Nephron (organoid): ENCODE results near the gene WDR27.

ENCODE experiments used
- H3K27ac Mint-ChIP-seq, 3 experiments: 2 replicates each; pipeline ENCODE4 v1.8.0; 2020; ENCODE audit warnings: mixed read lengths in 3 of 3, mild to moderate bottlenecking in 2 of 3, moderate library complexity in 1 of 3
- H3K27me3 Mint-ChIP-seq: 2 replicates; pipeline ENCODE4 v1.8.0; 2021; ENCODE audit warnings: low read depth, mild to moderate bottlenecking, moderate library complexity, mixed read lengths
- H3K36me3 Mint-ChIP-seq: 2 replicates; pipeline ENCODE4 v1.8.0; 2020; ENCODE audit warnings: low read depth, mixed read lengths
- H3K4me1 Mint-ChIP-seq: 2 replicates; pipeline ENCODE4 v1.8.0; 2020; ENCODE audit warnings: mixed read lengths
- H3K4me3 Mint-ChIP-seq, 3 experiments: 2 replicates each; pipeline ENCODE4 v1.8.0; 2020; ENCODE audit warnings: mild to moderate bottlenecking in 3 of 3, mixed read lengths in 3 of 3, moderate library complexity in 2 of 3
- H3K9me3 Mint-ChIP-seq: 2 replicates; pipeline ENCODE4 v1.8.0; 2020; ENCODE audit warnings: mixed read lengths
- CTCF ChIP-seq, 3 experiments: fragments of 200-600 bp; sonication (generic); IDR thresholded peaks; one replicate each; pipeline ENCODE4 v1.5.0; 2021; ENCODE audit warnings: antibody characterized with exemption in 3 of 3; ENCODE audit not compliant: unreplicated experiment in 3 of 3

Gene WDR27

DNA sequence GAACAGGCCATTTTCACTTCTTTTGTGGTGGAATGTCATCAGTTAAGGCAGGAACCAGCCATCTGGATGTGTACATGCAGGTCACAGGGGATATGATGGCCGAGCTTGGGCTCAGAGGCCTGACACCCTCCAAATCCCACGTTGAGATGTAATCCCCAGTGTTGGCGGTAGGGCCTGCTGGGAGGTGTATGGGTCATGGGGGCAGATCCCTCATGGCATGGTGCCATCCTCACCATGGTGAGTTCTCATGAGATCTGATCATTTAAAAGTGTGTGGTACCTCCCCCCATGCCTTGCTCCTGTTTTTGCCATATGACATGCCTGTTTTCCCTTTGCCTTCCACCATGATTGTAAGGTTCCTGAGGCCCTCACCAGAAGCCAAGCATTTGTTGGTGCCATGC lies 26.8 kb downstream of the WDR27 start:
- Mint-ChIP-seq H3K27ac (no peak overlapping the region), H3K4me3 (no peak overlapping the region), H3K27me3 (no peaks in the 10 kb centered on the region), H3K4me1 (no peaks in the 10 kb centered on the region), H3K36me3 (peaks cover 76% of the 10 kb centered on the region), H3K9me3 (peaks cover 5% of the 10 kb centered on the region)
- TF ChIP-seq CTCF (IDR thresholded peaks at IDR 0.05; ENCODE audit: unreplicated experiment in 3 of 3) = no peak

- Mint-ChIP-seq H3K27me3 (no peaks in the 10 kb centered on the region), H3K36me3 (peaks cover 75% of the 10 kb centered on the region), H3K4me1 (no peaks in the 10 kb centered on the region), H3K4me3 (no peak overlapping the region), H3K27ac (no peak overlapping the region), H3K9me3 (no peaks in the 10 kb centered on the region)
- no peak for TF ChIP-seq CTCF (IDR thresholded peaks at IDR 0.05; ENCODE audit: unreplicated experiment in 3 of 3)
These were observed 30.3 kb downstream of the WDR27 start for GRCh38 chr6:169671563-169671962.

DNA sequence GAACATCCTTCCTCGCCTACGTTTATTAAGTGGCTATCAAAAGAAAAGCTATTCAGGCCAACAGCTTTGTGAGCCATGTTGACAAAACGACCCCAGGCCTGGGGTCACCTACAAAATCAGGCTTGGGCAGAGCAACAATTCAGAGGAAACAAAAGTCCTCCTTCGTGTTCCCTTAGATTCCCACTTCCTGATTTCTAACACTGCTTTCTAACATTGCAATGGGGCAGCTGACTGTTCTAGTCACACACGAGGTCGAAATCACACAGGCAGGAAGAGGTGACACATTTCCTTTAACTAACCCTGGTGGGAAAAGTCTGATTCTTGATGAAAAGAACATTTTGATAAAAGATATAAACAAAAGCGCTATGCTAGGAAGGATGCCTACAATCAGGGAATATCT lies 31.9 kb downstream of the WDR27 start:
- no peaks in the 10 kb centered on the region for H3K27me3 Mint-ChIP-seq
- TF ChIP-seq CTCF (IDR thresholded peaks at IDR 0.05; ENCODE audit: unreplicated experiment in 3 of 3) = no peak
- no peaks in the 10 kb centered on the region for H3K9me3 Mint-ChIP-seq
- H3K36me3 Mint-ChIP-seq = peaks cover 71% of the 10 kb centered on the region
- no peak overlapping the region for H3K4me3 Mint-ChIP-seq
- no peaks in the 10 kb centered on the region for H3K4me1 Mint-ChIP-seq
- no peak overlapping the region for H3K27ac Mint-ChIP-seq

DNA sequence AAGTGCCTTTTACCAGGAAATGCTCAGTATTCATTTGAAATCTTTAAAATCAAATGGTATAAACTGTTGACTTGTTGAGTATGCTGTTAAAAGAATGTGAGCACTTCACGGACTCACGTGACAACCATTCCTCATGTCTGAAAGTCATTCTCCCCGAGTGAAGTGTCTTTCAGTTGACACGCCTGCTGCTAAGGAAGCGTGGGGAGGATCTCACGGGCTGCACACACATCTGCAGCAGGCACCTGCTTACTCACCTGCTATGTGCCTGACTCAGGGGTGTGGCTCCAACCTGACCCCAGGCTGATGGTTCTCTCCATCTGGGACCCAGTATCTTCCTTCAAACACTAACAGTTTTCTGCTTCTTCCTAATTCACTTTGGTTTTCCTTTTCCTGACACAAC lies 32.7 kb downstream of the WDR27 start:
- no peaks in the 10 kb centered on the region for H3K4me1 Mint-ChIP-seq

GRCh38 chr6:169668203-169668847 lies 33.5 kb downstream of the WDR27 start:
- no peak for TF ChIP-seq CTCF (IDR thresholded peaks at IDR 0.05; ENCODE audit: unreplicated experiment in 3 of 3)
- peaks cover 67% of the 10 kb centered on the region for H3K36me3 Mint-ChIP-seq
- no peaks in the 10 kb centered on the region for H3K9me3 Mint-ChIP-seq
- H3K4me3 Mint-ChIP-seq = no peak overlapping the region
- H3K27me3 Mint-ChIP-seq = no peaks in the 10 kb centered on the region
- H3K4me1 Mint-ChIP-seq = peaks cover 1% of the 10 kb centered on the region
- no peak overlapping the region for H3K27ac Mint-ChIP-seq

More for the DNA sequence above, 32.7 kb downstream of the WDR27 start:
- Mint-ChIP-seq H3K27ac (no peak overlapping the region), H3K9me3 (no peaks in the 10 kb centered on the region), H3K4me3 (no peak overlapping the region), H3K36me3 (peaks cover 68% of the 10 kb centered on the region), H3K27me3 (no peaks in the 10 kb centered on the region)
- TF ChIP-seq CTCF (IDR thresholded peaks at IDR 0.05; ENCODE audit: unreplicated experiment in 3 of 3) = no peak

- no peak for TF ChIP-seq CTCF (IDR thresholded peaks at IDR 0.05; ENCODE audit: unreplicated experiment in 3 of 3)
- peaks cover 67% of the 10 kb centered on the region for H3K36me3 Mint-ChIP-seq
- no peak overlapping the region for H3K27ac Mint-ChIP-seq
- H3K4me1 Mint-ChIP-seq = peaks cover 4% of the 10 kb centered on the region
- H3K27me3 Mint-ChIP-seq = no peaks in the 10 kb centered on the region
- H3K4me3 Mint-ChIP-seq = no peak overlapping the region
- H3K9me3 Mint-ChIP-seq = no peaks in the 10 kb centered on the region
These were observed 34.1 kb downstream of the WDR27 start for GRCh38 chr6:169667716-169668115.
